ENCODE results near the gene SMYD3. TPM values are rescaled to one million over a fixed set of nuclear protein-coding genes. Genes with fewer than 3 reads are reported as not detected.
"Not testable (repeated sequence)": the region's sequence is repeated elsewhere in the genome, so short reads cannot be mapped to it uniquely, and the experiment has no call there.

SMYD3 gene
- total and polyA plus RNA-seq, 2 of the 13 experiments (the other 11 are each of a cell fraction or from before 2014, with no cell fraction given): 27.7 to 35.8 TPM

- no peak overlapping the region for H3K9ac ChIP-seq (ENCODE audit: insufficient read depth, low read depth, low read length)
- in situ Hi-C loops (cut with HindIII; ENCODE audit: extremely low pct_ligation_motif_present, low pct_unique_long_range_greater_than_20kb) (no loop called here), intact Hi-C loops (cut with micrococcal nuclease; ENCODE audit: unreplicated experiment) (no loop called here)
- no peak overlapping the region for H3K4me2 ChIP-seq (ENCODE audit: low read depth, low read length)
- FAIRE-seq (no peak), ATAC-seq (no peak), DNase-seq (ENCODE audit: low spot score) (no peak)
- POLR2A ChIA-PET: no interaction called here
- BruUV-seq (replicated peaks): no TSS peak
- no peaks in the 10 kb centered on the region for H3K27me3 ChIP-seq (ENCODE audit: control insufficient read depth in 1 of 2, insufficient read depth in 2 of 2, low read length in 2 of 2)
- CTCF ChIA-PET (ENCODE audit: low intra/inter-chr PET ratio, low total read pairs): no interaction called here
- no peaks in the 10 kb centered on the region for H3K4me1 ChIP-seq (ENCODE audit: insufficient read depth, low read length)
- H4K20me1 ChIP-seq (ENCODE audit: insufficient read depth, low read length): no peaks in the 10 kb centered on the region
- WGBS (ENCODE audit: low lambda C conversion rate): 68% methylated on average over 4 of the region's 4 CpGs
- H3K27ac ChIP-seq (ENCODE audit: extremely low read length, insufficient read depth, low read length): no peak overlapping the region
- no peaks in the 10 kb centered on the region for H3K79me2 ChIP-seq (ENCODE audit: insufficient read depth, low read length)
- H2AFZ ChIP-seq (ENCODE audit: low read length): no peak overlapping the region
- no peak overlapping the region for H3K4me3 ChIP-seq (replicated peaks in 1 of 3; ENCODE audit: insufficient read depth in 1 of 3, low read depth in 2 of 3, low read length in 3 of 3)
- no peaks in the 10 kb centered on the region; a peak in 1 of 5 replicates for H3K36me3 ChIP-seq (replicated peaks in 1 of 2; ENCODE audit: control insufficient read depth in 1 of 2, insufficient read depth in 2 of 2, low read length in 2 of 2)
- TF ChIP-seq E2F5 (CRISPR knock-in tag; conservative IDR thresholded peaks at IDR 0.05): no peak
- no peak for TF ChIP-seq CC2D1A (CRISPR knock-in tag; IDR thresholded peaks at IDR 0.05)
- no peak for TF ChIP-seq ZNF331 (CRISPR knock-in tag; IDR thresholded peaks at IDR 0.05)
- no peak for TF ChIP-seq ZNF33B (CRISPR knock-in tag; IDR thresholded peaks at IDR 0.05)
- TF ChIP-seq MAX (IDR thresholded peaks at IDR 0.05): no peak
- TF ChIP-seq HOXA7 (CRISPR knock-in tag; IDR thresholded peaks at IDR 0.05): no peak
- no peak for TF ChIP-seq ZNF256 (CRISPR knock-in tag; conservative IDR thresholded peaks at IDR 0.05)
- TF ChIP-seq ZNF891 (CRISPR knock-in tag; IDR thresholded peaks at IDR 0.05): no peak
- no peak for TF ChIP-seq ZNF7 (CRISPR knock-in tag; IDR thresholded peaks at IDR 0.05)
- no peak for TF ChIP-seq PLSCR1 (CRISPR knock-in tag; IDR thresholded peaks at IDR 0.05; ENCODE audit: borderline replicate concordance)
- TF ChIP-seq ZBTB37 (CRISPR knock-in tag; IDR thresholded peaks at IDR 0.05): no peak
- no peak for TF ChIP-seq RNF2 (conservative IDR thresholded peaks at IDR 0.05; ENCODE audit: low read depth)
- TF ChIP-seq ATM (IDR thresholded peaks at IDR 0.05; ENCODE audit: borderline replicate concordance): no peak
- H3K9me3 ChIP-seq (ENCODE audit: low read length): no peaks in the 10 kb centered on the region
Measured at GRCh38 chr1:245776139-245776538, 730.9 kb downstream of the SMYD3 start.

- POLR2A ChIA-PET; intact Hi-C loops (cut with micrococcal nuclease; ENCODE audit: unreplicated experiment); H3K9ac ChIP-seq (ENCODE audit: insufficient read depth, low read depth, low read length); in situ Hi-C loops (cut with HindIII; ENCODE audit: extremely low pct_ligation_motif_present, low pct_unique_long_range_greater_than_20kb); BruUV-seq (replicated peaks); H2AFZ ChIP-seq (ENCODE audit: low read length); H3K27me3 ChIP-seq (ENCODE audit: control insufficient read depth in 1 of 2, insufficient read depth in 2 of 2, low read length in 2 of 2); FAIRE-seq; H3K36me3 ChIP-seq (replicated peaks in 1 of 2; ENCODE audit: control insufficient read depth in 1 of 2, insufficient read depth in 2 of 2, low read length in 2 of 2); H3K9me3 ChIP-seq (ENCODE audit: low read length); H3K4me2 ChIP-seq (ENCODE audit: low read depth, low read length); H3K27ac ChIP-seq (ENCODE audit: extremely low read length, insufficient read depth, low read length); CTCF ChIA-PET (ENCODE audit: low intra/inter-chr PET ratio, low total read pairs); DNase-seq (ENCODE audit: low spot score); H3K79me2 ChIP-seq (ENCODE audit: insufficient read depth, low read length); H3K4me1 ChIP-seq (ENCODE audit: insufficient read depth, low read length); H3K4me3 ChIP-seq (replicated peaks in 1 of 3; ENCODE audit: insufficient read depth in 1 of 3, low read depth in 2 of 3, low read length in 3 of 3); ATAC-seq; H4K20me1 ChIP-seq (ENCODE audit: insufficient read depth, low read length): not testable (repeated sequence)
- WGBS (ENCODE audit: low lambda C conversion rate): 93% methylated on average over 11 of the region's 25 CpGs
Measured at GRCh38 chr1:245774931-245775330, 732.1 kb downstream of the SMYD3 start.
